BJ (cell line): ENCODE measurements around the gene FEM1A. TPM values are rescaled to one million over a fixed set of nuclear protein-coding genes. Genes with fewer than 3 reads are reported as not detected.

Experiments used
- CTCF ChIA-PET: fragments of 350-600 bp; formaldehyde crosslinking; extraction: SDS; loops from one replicate; lab custom pipeline; 2021; ENCODE audit warnings: antibody characterized with exemption, inconsistent platforms; lab: Yijun Ruan, JAX
- POLR2A ChIA-PET: fragments of 300-600 bp; sonication (Branson Sonifier 250); formaldehyde crosslinking; extraction: SDS; loops from one replicate; lab custom pipeline; 2021; ENCODE audit warnings: antibody characterized with exemption; lab: Charles Lee
- DNase-seq: peaks from one replicate; pipeline ENCODE4 v3.0.0-alpha.2; 2011; ENCODE audit warnings: low read depth
- H3K27me3 ChIP-seq: 2 replicates; pipeline ENCODE4 v1.6.0; 2011; ENCODE audit warnings: low read length; ENCODE audit not compliant: control insufficient read depth, insufficient read depth
- H3K36me3 ChIP-seq: 2 replicates; pipeline ENCODE4 v1.5.1; 2011; ENCODE audit warnings: low read length; ENCODE audit not compliant: control insufficient read depth, insufficient read depth
- H3K4me3 ChIP-seq: 2 replicates; pipeline ENCODE4 v1.5.1; 2011; ENCODE audit warnings: low read depth, mild to moderate bottlenecking, control low read depth, low read length
- CTCF ChIP-seq: IDR thresholded peaks from 2 replicates; pipeline ENCODE4 v1.5.1; 2011; ENCODE audit warnings: low read depth, mild to moderate bottlenecking, control low read depth, inconsistent platforms, low read length, moderate library complexity; ENCODE audit not compliant: insufficient read depth
- polyA plus RNA-seq: library from polyadenylated mRNA; depleted of rRNA; stranded (reverse); fragments of >200 nt; gene quantifications from 2 replicates; pipeline ENCODE4 v1.2.3, GENCODE V29; 2011

Gene FEM1A
- polyA plus RNA-seq, 1 experiment, result 5.6 TPM

GRCh38 chr19:4755459-4755858 is 36.1 kb upstream of the FEM1A start:
- H3K27me3 ChIP-seq, result no peaks in the 10 kb centered on the region
- no peak for TF ChIP-seq CTCF
- POLR2A ChIA-PET, result no interaction called here
- H3K36me3 ChIP-seq, result no peaks in the 10 kb centered on the region
- CTCF ChIA-PET, result no interaction called here
- no peak for DNase-seq
- H3K4me3 ChIP-seq, result no peak overlapping the region

GRCh38 chr19:4758082-4758481 is 33.5 kb upstream of the FEM1A start:
- no peak for DNase-seq
- no peaks in the 10 kb centered on the region for H3K36me3 ChIP-seq
- ChIA-PET CTCF (no interaction called here), POLR2A (no interaction called here)
- H3K4me3 ChIP-seq, result no peak overlapping the region
- no peak for TF ChIP-seq CTCF
- H3K27me3 ChIP-seq, result peaks cover 3% of the 10 kb centered on the region; the same call in 1 of the 2 replicates

- TF ChIP-seq CTCF, result no peak
- Histone ChIP-seq H3K27me3 (peaks cover 3% of the 10 kb centered on the region; the same call in 1 of the 2 replicates), H3K4me3 (no peak overlapping the region), H3K36me3 (no peaks in the 10 kb centered on the region)
- no peak for DNase-seq
- CTCF ChIA-PET, result no interaction called here
- POLR2A ChIA-PET, result no interaction called here
Observed at GRCh38 chr19:4758659-4759058, 32.9 kb upstream of the FEM1A start.

DNA sequence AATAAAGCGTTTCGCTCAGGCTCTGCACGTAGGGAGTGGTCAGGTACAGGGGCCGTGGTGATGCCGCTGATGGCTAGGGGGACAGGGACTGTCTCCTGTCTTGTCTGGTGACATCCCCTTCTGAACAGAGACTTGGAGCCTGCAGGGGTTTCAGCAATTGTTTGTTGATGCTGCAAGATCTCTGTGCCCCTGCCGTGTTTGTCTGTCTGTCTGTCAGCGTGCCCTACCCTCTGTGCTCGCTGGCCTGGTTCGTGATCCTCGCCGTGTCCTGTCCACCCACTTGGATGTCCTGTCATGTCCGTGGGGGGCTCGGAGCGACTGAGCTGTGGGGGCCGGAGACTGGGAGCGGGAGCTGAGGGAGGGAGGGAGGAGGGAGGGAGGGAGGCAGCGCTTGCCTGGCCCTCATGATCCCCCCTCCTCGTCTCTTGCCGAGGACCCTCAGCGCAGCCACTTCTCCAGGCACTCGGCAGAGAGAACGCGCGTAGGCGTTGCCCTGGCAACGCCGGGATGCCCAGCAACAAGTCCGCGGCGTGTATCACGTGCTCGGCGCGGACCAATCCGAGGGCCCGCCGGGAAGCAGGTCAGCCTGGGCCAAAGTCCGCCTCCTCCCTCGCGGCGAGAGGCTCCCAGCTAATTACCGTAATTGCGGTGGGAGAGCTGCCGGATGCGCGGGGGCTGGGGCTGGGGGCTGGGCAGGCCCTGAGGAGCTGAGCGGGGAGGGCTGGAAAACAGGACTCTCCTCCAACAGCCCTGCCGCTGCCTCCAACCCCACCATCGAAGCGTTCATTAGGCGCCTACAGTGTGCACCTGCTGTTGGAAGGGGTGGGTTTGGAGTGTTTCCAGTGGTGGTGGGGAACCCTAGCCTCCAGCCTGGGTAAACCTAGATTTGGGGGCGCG is 31.9 kb upstream of the FEM1A start:
- Histone ChIP-seq H3K36me3 (no peaks in the 10 kb centered on the region), H3K4me3 (peak overlapping the region; percentile 37), H3K27me3 (peaks cover 8% of the 10 kb centered on the region)
- ChIA-PET POLR2A (no interaction called here), CTCF (interaction anchor here (0.5 to 1.8 kb wide), 3 partner anchors 27 to 276 kb away, joined by 3 to 9 read pairs (median 4); partner anchors contain the start of gene FEM1A)
- no peak for TF ChIP-seq CTCF
- DNase-seq, result peak; percentile 31

DNA sequence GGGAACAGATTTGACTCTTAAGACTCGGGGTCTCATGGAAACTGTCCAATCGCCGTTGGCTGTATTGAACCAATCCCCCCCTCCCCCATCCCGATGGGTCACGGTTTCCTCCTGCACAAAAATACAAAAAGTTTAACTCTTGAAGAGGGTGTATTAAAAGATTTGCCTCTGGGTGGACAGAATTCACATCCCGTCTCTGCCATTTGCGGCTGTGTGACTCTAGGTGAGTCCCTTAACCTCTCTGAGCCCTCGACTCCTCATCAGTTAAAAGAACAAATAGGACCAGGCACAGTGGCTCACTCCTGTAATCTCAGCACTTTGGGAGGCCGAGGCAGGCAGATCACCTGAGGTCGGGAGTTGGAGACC is 31.3 kb upstream of the FEM1A start:
- no peak overlapping the region for H3K4me3 ChIP-seq
- H3K27me3 ChIP-seq, result peaks cover 8% of the 10 kb centered on the region
- no peak for DNase-seq
- TF ChIP-seq CTCF, result no peak
- H3K36me3 ChIP-seq, result no peaks in the 10 kb centered on the region
- ChIA-PET POLR2A (no interaction called here), CTCF (interaction anchor here (0.5 to 1.8 kb wide), 5 partner anchors 9 to 277 kb away, joined by 3 to 9 read pairs (median 3); partner anchors contain the start of gene FEM1A)
